Breast epithelium (tissue), 3 donors: ENCODE data around the gene SMO.

Experiments used
- CTCF ChIP-seq, 3 donors: fragments of 450-650 bp; IDR thresholded peaks; one replicate each; pipeline ENCODE4 v1.5.1; 2016 to 2017; ENCODE audit warnings: antibody characterized with exemption in 3 of 3, mild to moderate bottlenecking in 3 of 3, moderate library complexity in 3 of 3
- POLR2A ChIP-seq: fragments of 450-650 bp; IDR thresholded peaks from one replicate; pipeline ENCODE4 v1.6.1; 2016; ENCODE audit warnings: antibody characterized with exemption, mild to moderate bottlenecking, moderate library complexity

GRCh38 chr7:129147731-129148130, 40.7 kb upstream of the SMO start:
- no peak for TF ChIP-seq CTCF (IDR thresholded peaks at IDR 0.05)
- TF ChIP-seq POLR2A: no peak
